Psoas muscle (tissue), 8 donors: ENCODE data around the gene MMEL1. TPM values are rescaled to one million over a fixed set of nuclear protein-coding genes. Genes with fewer than 3 reads are reported as not detected.

Source experiments
- ATAC-seq, 4 donors: fragments of 200-7000 bp; cut with Tn5 transposase; one replicate each; pipeline ENCODE4 v1.9.1; 2020; ENCODE audit warnings: moderate library complexity in 3 of 4, mild to moderate bottlenecking in 2 of 4
- DNase-seq, 2 donors: peaks; one replicate each; pipeline ENCODE4 v3.0.0-alpha.2; 2020
- H3K27ac ChIP-seq: fragments of 200-600 bp; one replicate; pipeline ENCODE4 v1.8.0; 2022
- H3K27me3 ChIP-seq, 3 donors: fragments of 200-600 bp in 1 of 3; one replicate each; pipeline versions ENCODE4 v1.6.1 to v1.8.0; 2013 to 2022; ENCODE audit warnings: low read length in 2 of 3, mild to moderate bottlenecking in 2 of 3, moderate library complexity in 1 of 3; ENCODE audit not compliant: insufficient read depth in 3 of 3
- H3K36me3 ChIP-seq, 2 donors: fragments of 200-600 bp in 1 of 2; one replicate each; pipeline versions ENCODE4 v1.6.1 to v1.8.0; 2013 to 2022; ENCODE audit warnings: low read depth in 1 of 2, mild to moderate bottlenecking in 1 of 2, moderate library complexity in 1 of 2; ENCODE audit not compliant: insufficient read depth in 1 of 2
- H3K4me1 ChIP-seq: fragments of 200-600 bp; one replicate; pipeline ENCODE4 v1.8.0; 2022
- H3K4me3 ChIP-seq: fragments of 200-600 bp; one replicate; pipeline ENCODE4 v1.8.0; 2022; ENCODE audit warnings: mild to moderate bottlenecking
- H3K9me3 ChIP-seq: fragments of 200-600 bp; one replicate; pipeline ENCODE4 v1.8.0; 2022
- WGBS, 3 donors: extraction: QIAGEN DNeasy Blood & Tissue Kit; methylation state at CpG; one replicate each; pipeline versions ENCODE4 v1.1.6 to v1.1.7; 2013; 5-methylcytosine and 5-hydroxymethylcytosine counted together
- intact Hi-C, 2 donors: fragments of 100-400 bp; cut with DNase I; formaldehyde crosslinking; loops; one replicate each; pipeline versions ENCODE4 v1.11.0 to v1.14.2; 2022
- polyA plus RNA-seq, 3 donors: library from polyadenylated mRNA; stranded (reverse); fragments of 200-250 nt; gene quantifications; one replicate each; pipeline ENCODE4 v1.2.3, GENCODE V29; 2013
- total RNA-seq, 4 donors: library from RNA; stranded (reverse); fragmentation: NEBNext Ultra II Directional in 2 of 4; extraction: Animal tissue kit (Norgen Biotek cat#: 25700) in 2 of 4; gene quantifications; one replicate each; pipeline versions ENCODE4 v1.2.1 to v1.2.4, GENCODE V29; 2021 to 2023
- TF ChIP-seq, protein P1 (sequence below): fragments of 200-600 bp; IDR thresholded peaks from one replicate; pipeline ENCODE4 v1.8.0; 2022; ENCODE audit warnings: antibody characterized with exemption
- donor health status: healthy with polysubstance abuse.
- donor health status: DM: no; HTN: no; CAD: no; lungs with moderate emphysema.
- donor health status: Bipolar disorder and iron deficiency.
- donor health status: healthy.
- donor health status: DM: yes; HTN: yes; CAD: no.
- donor health status: DM: no; HTN: no; CAD: no.
- donor health status: DM: no; HTN: no; CAD: no.
- donor health status: DM: yes; HTN: yes; CAD: no.

Gene MMEL1
- total and polyA plus RNA-seq, 7 donors = 0.08 to 0.89 (median 0.21) TPM; not detected in 2

- intact Hi-C loops = no loop called here
- ATAC-seq = no peak
- 61 to 74% (median 65%) methylated on average over 10 of the region's 10 CpGs for WGBS, 3 donors
These were observed 4.8 kb upstream of the MMEL1 start for GRCh38 chr1:2637442-2638145.

DNA sequence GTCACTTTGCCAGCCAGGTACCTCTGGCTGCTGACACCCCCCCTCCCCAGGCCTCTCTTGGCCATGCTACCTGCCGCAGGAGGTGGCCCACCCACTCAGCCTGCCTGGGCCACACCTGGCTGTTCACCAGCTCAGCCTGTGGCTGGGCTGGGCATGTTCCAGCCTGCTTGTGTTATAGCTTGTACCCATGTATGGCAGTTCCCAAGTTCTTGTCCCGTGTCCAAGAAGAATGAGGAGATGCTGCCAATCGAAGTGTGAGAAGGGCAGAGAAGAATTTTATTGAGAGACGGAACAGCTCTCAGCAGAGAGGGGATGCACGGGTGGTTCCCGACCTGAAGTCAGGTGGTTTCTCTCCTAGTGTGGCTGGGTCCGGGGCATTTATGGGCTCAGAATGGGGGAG is 3.9 kb upstream of the MMEL1 start:
- Histone ChIP-seq H3K27me3 (peaks cover 0 to 46% (median 25%) of the 10 kb centered on the region in 3 donors), H3K9me3 (no peaks in the 10 kb centered on the region), H3K36me3 (no peaks in the 10 kb centered on the region), H3K4me3 (no peak overlapping the region), H3K4me1 (no peaks in the 10 kb centered on the region), H3K27ac (no peak overlapping the region)
- WGBS, 3 donors = 85 to 88% (median 87%) methylated on average over 7 of the region's 7 CpGs
- DNase-seq (no peak), ATAC-seq (no peak)
- intact Hi-C loops = no loop called here
- TF ChIP-seq, protein P1, sequence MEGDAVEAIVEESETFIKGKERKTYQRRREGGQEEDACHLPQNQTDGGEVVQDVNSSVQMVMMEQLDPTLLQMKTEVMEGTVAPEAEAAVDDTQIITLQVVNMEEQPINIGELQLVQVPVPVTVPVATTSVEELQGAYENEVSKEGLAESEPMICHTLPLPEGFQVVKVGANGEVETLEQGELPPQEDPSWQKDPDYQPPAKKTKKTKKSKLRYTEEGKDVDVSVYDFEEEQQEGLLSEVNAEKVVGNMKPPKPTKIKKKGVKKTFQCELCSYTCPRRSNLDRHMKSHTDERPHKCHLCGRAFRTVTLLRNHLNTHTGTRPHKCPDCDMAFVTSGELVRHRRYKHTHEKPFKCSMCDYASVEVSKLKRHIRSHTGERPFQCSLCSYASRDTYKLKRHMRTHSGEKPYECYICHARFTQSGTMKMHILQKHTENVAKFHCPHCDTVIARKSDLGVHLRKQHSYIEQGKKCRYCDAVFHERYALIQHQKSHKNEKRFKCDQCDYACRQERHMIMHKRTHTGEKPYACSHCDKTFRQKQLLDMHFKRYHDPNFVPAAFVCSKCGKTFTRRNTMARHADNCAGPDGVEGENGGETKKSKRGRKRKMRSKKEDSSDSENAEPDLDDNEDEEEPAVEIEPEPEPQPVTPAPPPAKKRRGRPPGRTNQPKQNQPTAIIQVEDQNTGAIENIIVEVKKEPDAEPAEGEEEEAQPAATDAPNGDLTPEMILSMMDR = no peak

More at GRCh38 chr1:2637442-2638145, 4.8 kb upstream of the MMEL1 start:
- Histone ChIP-seq H3K27ac (no peak overlapping the region), H3K9me3 (no peaks in the 10 kb centered on the region), H3K27me3 (peaks cover 0 to 48% (median 27%) of the 10 kb centered on the region in 3 donors), H3K36me3 (no peaks in the 10 kb centered on the region), H3K4me1 (no peaks in the 10 kb centered on the region), H3K4me3 (no peak overlapping the region)
- TF ChIP-seq, protein P1 = no peak
- no peak for DNase-seq

DNA sequence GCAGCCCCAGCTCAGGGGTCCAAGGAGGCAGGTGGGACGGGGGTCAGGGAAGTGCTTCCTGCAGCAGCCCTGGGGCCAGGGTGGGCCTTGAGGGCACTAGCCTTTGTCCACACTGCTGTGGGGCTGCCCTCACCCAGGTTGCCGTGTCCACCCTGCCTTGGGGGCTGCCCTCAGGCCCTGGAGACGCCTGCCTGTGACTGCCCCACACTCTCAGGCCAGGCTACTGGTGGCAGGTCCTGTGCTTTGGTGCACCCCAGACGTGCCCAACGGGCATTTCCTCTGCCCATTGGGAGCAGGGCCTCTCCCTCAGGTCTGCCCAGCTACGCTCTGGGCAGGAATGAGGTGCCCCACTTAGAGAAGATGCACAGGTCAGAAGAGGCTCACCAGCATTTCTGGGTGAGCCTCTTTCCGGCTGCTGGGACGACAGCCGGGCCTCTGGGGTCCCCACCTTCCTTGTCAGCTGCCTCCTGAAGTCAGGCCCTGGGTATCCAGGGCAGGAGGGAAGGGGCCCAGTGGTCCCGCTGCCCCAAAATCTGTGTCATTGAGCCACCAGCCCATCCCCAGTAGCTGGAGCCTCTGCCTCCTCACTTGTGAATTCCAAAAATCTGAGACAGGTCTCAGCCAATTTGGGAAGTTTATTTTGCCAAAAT is 2.7 kb upstream of the MMEL1 start:
- intact Hi-C loops = no loop called here
- DNase-seq = no peak
- TF ChIP-seq, protein P1 = no peak

GRCh38 chr1:2633936-2634491 is 1.2 kb upstream of the MMEL1 start:
- TF ChIP-seq, protein P1 = no peak
- Histone ChIP-seq H3K4me3 (no peak overlapping the region), H3K9me3 (no peaks in the 10 kb centered on the region), H3K36me3 (no peaks in the 10 kb centered on the region), H3K4me1 (no peaks in the 10 kb centered on the region), H3K27me3 (peaks cover 0 to 45% (median 23%) of the 10 kb centered on the region in 3 donors), H3K27ac (no peak overlapping the region)
- DNase-seq (no peak), ATAC-seq (no peak)
- 37 to 48% (median 47%) methylated on average over 6 to 8 of the region's 8 CpGs for WGBS, 3 donors
- intact Hi-C loops = no loop called here

More for the DNA sequence above, 2.7 kb upstream of the MMEL1 start:
- no peaks in the 10 kb centered on the region for H3K36me3 ChIP-seq
- H3K27me3 ChIP-seq = peaks cover 0 to 40% (median 25%) of the 10 kb centered on the region in 3 donors
- H3K4me3 ChIP-seq = no peak overlapping the region
- no peak overlapping the region for H3K27ac ChIP-seq
- ATAC-seq = no peak
- H3K9me3 ChIP-seq = no peaks in the 10 kb centered on the region
- 78 to 80% (median 80%) methylated on average over 9 to 10 of the region's 10 CpGs for WGBS, 3 donors
- no peaks in the 10 kb centered on the region for H3K4me1 ChIP-seq
